H9 (cell line): ENCODE data around the gene ACTBL2. TPM values are rescaled to one million over a fixed set of nuclear protein-coding genes. Genes with fewer than 3 reads are reported as not detected.

Experiments
- DNase-seq: peaks from one replicate; pipeline ENCODE4 v3.0.0-alpha.2; 2017
- H2AFZ ChIP-seq: one replicate; pipeline ENCODE4 v1.6.1; 2013; ENCODE audit warnings: mild to moderate bottlenecking, low read length, control low read depth, moderate library complexity
- H2AK5ac ChIP-seq: 2 replicates; pipeline ENCODE4 v1.6.1; 2013; ENCODE audit warnings: low read length, control low read depth, mixed read lengths; ENCODE audit not compliant: insufficient read length
- H2BK120ac ChIP-seq: one replicate; pipeline ENCODE4 v1.6.1; 2013; ENCODE audit warnings: low read depth, mild to moderate bottlenecking, low read length, control low read depth, inconsistent platforms; ENCODE audit not compliant: poor library complexity, severe bottlenecking
- H2BK12ac ChIP-seq: 2 replicates; pipeline ENCODE4 v1.6.1; 2013; ENCODE audit warnings: low read length, control low read depth, mixed read lengths, low read depth; ENCODE audit not compliant: insufficient read length
- H2BK15ac ChIP-seq: 2 replicates; pipeline ENCODE4 v1.6.1; 2013; ENCODE audit warnings: low read depth, low read length, control low read depth
- H2BK20ac ChIP-seq: one replicate; pipeline ENCODE4 v1.6.1; 2013; ENCODE audit warnings: low read depth, mild to moderate bottlenecking, low read length, control low read depth, inconsistent platforms; ENCODE audit not compliant: poor library complexity, severe bottlenecking
- H2BK5ac ChIP-seq: 2 replicates; pipeline ENCODE4 v1.6.1; 2013; ENCODE audit warnings: low read length, control low read depth, mixed read lengths; ENCODE audit not compliant: insufficient read length
- H3K14ac ChIP-seq: 2 replicates; pipeline ENCODE4 v1.6.1; 2013; ENCODE audit warnings: low read length, control low read depth; ENCODE audit not compliant: insufficient read depth
- H3K18ac ChIP-seq: 2 replicates; pipeline ENCODE4 v1.6.1; 2013; ENCODE audit warnings: low read depth, mild to moderate bottlenecking, mixed read lengths, low read length, control low read depth; ENCODE audit not compliant: insufficient read length
- H3K23ac ChIP-seq: 2 replicates; pipeline ENCODE4 v1.6.1; 2013; ENCODE audit warnings: low read length, control low read depth, mixed read lengths, low read depth; ENCODE audit not compliant: insufficient read length
- H3K23me2 ChIP-seq: 2 replicates; pipeline ENCODE4 v1.6.1; 2013; ENCODE audit warnings: low read depth, mild to moderate bottlenecking, mixed read lengths, low read length, control low read depth; ENCODE audit not compliant: insufficient read length, poor library complexity, severe bottlenecking
- H3K27ac ChIP-seq: 2 replicates; pipeline ENCODE4 v1.5.1; 2013; ENCODE audit warnings: low read length, control low read depth, mixed read lengths, low read depth; ENCODE audit not compliant: insufficient read length
- H3K27me3 ChIP-seq: 2 replicates; pipeline ENCODE4 v1.6.1; 2013; ENCODE audit warnings: low read length, control low read depth, inconsistent platforms; ENCODE audit not compliant: insufficient read depth
- H3K4ac ChIP-seq: 2 replicates; pipeline ENCODE4 v1.6.1; 2013; ENCODE audit warnings: low read depth, mild to moderate bottlenecking, control low read depth, inconsistent platforms, low read length, moderate library complexity
- H3K4me1 ChIP-seq: 2 replicates; pipeline ENCODE4 v1.6.1; 2013; ENCODE audit warnings: low read length, control low read depth, inconsistent platforms; ENCODE audit not compliant: insufficient read depth
- H3K4me2 ChIP-seq: 2 replicates; pipeline ENCODE4 v1.6.1; 2013; ENCODE audit warnings: low read length, control low read depth, mixed read lengths; ENCODE audit not compliant: insufficient read length, insufficient read depth
- H3K56ac ChIP-seq: 2 replicates; pipeline ENCODE4 v1.6.1; 2013; ENCODE audit warnings: low read depth, mild to moderate bottlenecking, mixed read lengths, low read length, control low read depth; ENCODE audit not compliant: insufficient read length
- H3K79me1 ChIP-seq: 2 replicates; pipeline ENCODE4 v1.6.1; 2013; ENCODE audit warnings: low read depth, mild to moderate bottlenecking, moderate library complexity, low read length, control low read depth, inconsistent platforms; ENCODE audit not compliant: insufficient read depth, poor library complexity, severe bottlenecking
- H3K79me2 ChIP-seq: 2 replicates; pipeline ENCODE4 v1.6.1; 2013; ENCODE audit warnings: low read length, control low read depth, inconsistent platforms; ENCODE audit not compliant: insufficient read depth
- H3K9ac ChIP-seq: 2 replicates; pipeline ENCODE4 v1.6.1; 2013; ENCODE audit warnings: low read length, control low read depth, mixed read lengths; ENCODE audit not compliant: insufficient read length; ENCODE audit errors: extremely low read depth
- H3K9me3 ChIP-seq: one replicate; pipeline ENCODE4 v1.6.1; 2013; ENCODE audit warnings: low read depth, low read length, inconsistent platforms; ENCODE audit not compliant: control insufficient read depth
- H3T11ph ChIP-seq: one replicate; pipeline ENCODE4 v1.6.1; 2013; ENCODE audit warnings: mild to moderate bottlenecking, low read length, control low read depth, inconsistent platforms
- H4K20me1 ChIP-seq: one replicate; pipeline ENCODE4 v1.6.1; 2013; ENCODE audit not compliant: control insufficient read depth, insufficient read length, insufficient read depth
- H4K5ac ChIP-seq: 2 replicates; pipeline ENCODE4 v1.6.1; 2013; ENCODE audit warnings: low read depth, mild to moderate bottlenecking, mixed read lengths, low read length, control low read depth; ENCODE audit not compliant: insufficient read length
- H4K8ac ChIP-seq: replicated peaks from 2 replicates; pipeline ENCODE4 v1.6.1; 2013; ENCODE audit warnings: low read length, control low read depth, mixed read lengths, low read depth; ENCODE audit not compliant: insufficient read length
- H4K91ac ChIP-seq: 2 replicates; pipeline ENCODE4 v1.6.1; 2013; ENCODE audit warnings: low read depth, mild to moderate bottlenecking, moderate library complexity, mixed read lengths, low read length, control low read depth; ENCODE audit not compliant: insufficient read length
- H3K27ac Mint-ChIP-seq, 3 experiments: 2 replicates in 2 of 3; 3 replicates in 1 of 3; pipeline ENCODE4 v1.8.0; 2020 to 2021; ENCODE audit warnings: mixed read lengths in 3 of 3, mild to moderate bottlenecking in 1 of 3, moderate library complexity in 1 of 3
- H3K27me3 Mint-ChIP-seq: 2 replicates; pipeline ENCODE4 v1.8.0; 2021; ENCODE audit warnings: low read depth, mild to moderate bottlenecking, moderate library complexity, mixed read lengths
- H3K36me3 Mint-ChIP-seq, 3 experiments: 2 replicates in 2 of 3; 3 replicates in 1 of 3; pipeline ENCODE4 v1.8.0; 2020 to 2021; ENCODE audit warnings: low read depth in 3 of 3, mixed read lengths in 3 of 3; ENCODE audit not compliant: insufficient read depth in 1 of 3
- H3K4me1 Mint-ChIP-seq, 2 experiments: 2 replicates each; pipeline ENCODE4 v1.8.0; 2020; ENCODE audit warnings: mixed read lengths in 2 of 2
- H3K4me3 Mint-ChIP-seq, 2 experiments: 2 replicates in 1 of 2; 3 replicates in 1 of 2; pipeline ENCODE4 v1.8.0; 2020 to 2021; ENCODE audit warnings: mild to moderate bottlenecking in 2 of 2, mixed read lengths in 2 of 2, moderate library complexity in 1 of 2
- H3K9me3 Mint-ChIP-seq, 2 experiments: 2 replicates in 1 of 2; 3 replicates in 1 of 2; pipeline ENCODE4 v1.8.0; 2020; ENCODE audit warnings: mild to moderate bottlenecking in 2 of 2, mixed read lengths in 2 of 2, moderate library complexity in 1 of 2
- CTCF ChIP-seq: fragments of 200-600 bp; sonication (generic); conservative IDR thresholded peaks from 3 replicates; pipeline ENCODE4 v1.8.0; 2021; ENCODE audit warnings: antibody characterized with exemption, mild to moderate bottlenecking
- WGBS: extraction: QIAGEN DNeasy Blood & Tissue Kit; methylation state at CpG from one replicate; pipeline ENCODE4 v1.1.7; 2013; ENCODE audit warnings: missing lambda C conversion rate, low lambda C conversion rate, mixed read lengths; ENCODE audit not compliant: insufficient read length; ENCODE audit errors: extremely low coverage; 5-methylcytosine and 5-hydroxymethylcytosine counted together
- total RNA-seq: library from RNA; stranded (reverse); gene quantifications from 2 replicates; pipeline ENCODE4 v1.2.1, GENCODE V29; 2021

Gene ACTBL2
- total RNA-seq, 1 experiment from 2014 or later: not detected

DNA sequence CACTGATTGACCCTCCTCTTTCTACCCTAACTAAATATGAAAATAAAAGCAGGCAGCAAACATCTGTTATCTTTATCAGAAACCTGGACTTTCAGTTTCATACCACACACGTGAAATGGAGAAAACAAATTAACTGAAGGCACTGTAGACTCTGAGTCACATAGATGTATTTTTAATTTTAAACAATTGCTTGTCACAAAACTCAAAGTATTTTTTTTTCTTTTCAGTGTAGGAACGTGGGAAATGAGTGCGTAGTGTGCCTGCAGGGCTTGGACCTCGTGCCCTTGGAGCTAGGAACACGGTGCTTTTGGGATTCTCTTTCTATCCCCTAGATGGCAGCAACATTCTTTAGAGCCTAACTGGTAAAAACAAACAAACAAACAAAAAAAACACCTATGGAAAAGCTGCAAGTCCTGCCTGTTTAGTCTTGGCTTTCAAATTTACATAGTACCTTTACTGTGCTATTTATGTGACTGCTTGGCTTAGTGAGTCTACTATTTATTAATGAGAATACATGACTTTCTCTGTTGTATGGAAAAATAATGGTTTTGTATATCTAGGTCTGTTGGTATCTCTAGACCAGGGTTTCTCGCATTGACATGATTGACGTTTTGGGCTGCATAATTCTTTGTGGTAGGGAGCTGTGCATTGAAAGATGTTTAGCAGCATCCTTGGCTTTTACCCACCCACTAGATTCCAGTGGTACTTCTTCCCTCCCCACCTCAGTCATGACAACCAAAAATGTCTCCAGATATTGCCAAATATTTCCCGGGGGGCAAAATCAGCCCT lies 16.8 kb upstream of the ACTBL2 start:
- Histone ChIP-seq H3K14ac (no peak overlapping the region), H3K79me1 (no peaks in the 10 kb centered on the region), H2AFZ (no peak overlapping the region), H3K23me2 (no peaks in the 10 kb centered on the region), H3K79me2 (no peaks in the 10 kb centered on the region), H3K4me1 (no peaks in the 10 kb centered on the region), H2BK5ac (no peak overlapping the region), H4K5ac (no peak overlapping the region), H3K9me3 (no peaks in the 10 kb centered on the region), H3K56ac (no peak overlapping the region), H3K27me3 (no peaks in the 10 kb centered on the region), H4K20me1 (no peaks in the 10 kb centered on the region), H3K23ac (no peak overlapping the region), H3T11ph (no peak overlapping the region), H2AK5ac (no peak overlapping the region), H3K18ac (no peak overlapping the region), H4K91ac (no peak overlapping the region), H4K8ac (no peak overlapping the region), H3K4ac (no peak overlapping the region), H3K9ac (no peak overlapping the region), H2BK20ac (no peak overlapping the region), H3K27ac (no peak overlapping the region), H3K4me2 (no peak overlapping the region), H2BK120ac (no peak overlapping the region), H2BK15ac (no peak overlapping the region), H2BK12ac (no peak overlapping the region)
- H3K4me1 Mint-ChIP-seq: peaks cover 15 to 20% of the 10 kb centered on the region in 2 experiments
- WGBS: no CpG with 5 or more reads among the region's 8 CpGs
- no peaks in the 10 kb centered on the region; a peak in 1 of 5 replicates for H3K9me3 Mint-ChIP-seq
- no peaks in the 10 kb centered on the region for H3K36me3 Mint-ChIP-seq
- no peak overlapping the region for H3K4me3 Mint-ChIP-seq
- TF ChIP-seq CTCF: peak; percentile 83
- peaks cover 5% of the 10 kb centered on the region; the same call in 1 of the 2 replicates for H3K27me3 Mint-ChIP-seq
- peak; percentile 35 for DNase-seq
- no peak overlapping the region for H3K27ac Mint-ChIP-seq
